Nephron progenitor cell (in vitro differentiated cells): ENCODE results near the gene TRIM38.

ENCODE experiments used
- DNase-seq: peaks from one replicate; pipeline ENCODE4 v3.0.0; 2021
- H3K27ac Mint-ChIP-seq: 2 replicates; pipeline ENCODE4 v1.8.0; 2021; ENCODE audit warnings: mild to moderate bottlenecking, moderate library complexity, mixed read lengths
- H3K27me3 Mint-ChIP-seq: 2 replicates; pipeline ENCODE4 v1.8.0; 2021; ENCODE audit warnings: mild to moderate bottlenecking, low read depth, mixed read lengths; ENCODE audit not compliant: poor library complexity
- H3K36me3 Mint-ChIP-seq: 2 replicates; pipeline ENCODE4 v1.8.0; 2021; ENCODE audit warnings: low read depth, mixed read lengths
- H3K4me1 Mint-ChIP-seq: 2 replicates; pipeline ENCODE4 v1.8.0; 2021; ENCODE audit warnings: mixed read lengths
- H3K4me3 Mint-ChIP-seq: 2 replicates; pipeline ENCODE4 v1.8.0; 2021; ENCODE audit warnings: mild to moderate bottlenecking, moderate library complexity, mixed read lengths
- H3K9me3 Mint-ChIP-seq: 2 replicates; pipeline ENCODE4 v1.8.0; 2021; ENCODE audit warnings: mild to moderate bottlenecking, moderate library complexity, mixed read lengths
- CTCF ChIP-seq: fragments of 200-600 bp; sonication (generic); IDR thresholded peaks from 2 replicates; pipeline ENCODE4 v1.5.0; 2021; ENCODE audit warnings: antibody characterized with exemption

The TRIM38 gene

GRCh38 chr6:26034905-26035304 lies 72.3 kb downstream of the TRIM38 start:
- Mint-ChIP-seq H3K9me3 (no peaks in the 10 kb centered on the region), H3K27ac (peak overlapping the region; percentile 98), H3K36me3 (no peaks in the 10 kb centered on the region), H3K4me1 (peaks cover 70% of the 10 kb centered on the region), H3K27me3 (no peaks in the 10 kb centered on the region), H3K4me3 (peak overlapping the region; percentile 87)
- DNase-seq: no peak
- TF ChIP-seq CTCF: no peak
